ENCODE measurements around the gene LGALS16.

Gene LGALS16

GRCh38 chr19:39695759-39696158 lies 40.0 kb downstream of the LGALS16 start:
- Histone ChIP-seq H3K4me3 (ENCODE audit: low read depth, low read length) (no peak overlapping the region), H3K27me3 (ENCODE audit: insufficient read depth, low read length) (peaks cover 73% of the 10 kb centered on the region), H3K36me3 (ENCODE audit: insufficient read depth, low read length) (no peaks in the 10 kb centered on the region), H3K27ac (ENCODE audit: low read depth, low read length) (no peak overlapping the region), H3K79me2 (ENCODE audit: control insufficient read depth, insufficient read depth, low read length, unreplicated experiment) (no peaks in the 10 kb centered on the region), H2AFZ (ENCODE audit: low read length, unreplicated experiment) (no peak overlapping the region), H3K4me1 (ENCODE audit: control insufficient read depth, insufficient read depth, low read length, unreplicated experiment) (no peaks in the 10 kb centered on the region)

GRCh38 chr19:39696387-39696786 lies 40.7 kb downstream of the LGALS16 start:
- Histone ChIP-seq H3K4me3 (ENCODE audit: low read depth, low read length) (no peak overlapping the region), H3K27ac (ENCODE audit: low read depth, low read length) (no peak overlapping the region), H3K79me2 (ENCODE audit: control insufficient read depth, insufficient read depth, low read length, unreplicated experiment) (no peaks in the 10 kb centered on the region), H2AFZ (ENCODE audit: low read length, unreplicated experiment) (no peak overlapping the region), H3K4me1 (ENCODE audit: control insufficient read depth, insufficient read depth, low read length, unreplicated experiment) (no peaks in the 10 kb centered on the region), H3K36me3 (ENCODE audit: insufficient read depth, low read length) (no peaks in the 10 kb centered on the region), H3K27me3 (ENCODE audit: insufficient read depth, low read length) (peaks cover 71% of the 10 kb centered on the region)

GRCh38 chr19:39698535-39698934 lies 42.8 kb downstream of the LGALS16 start:
- Histone ChIP-seq H3K36me3 (ENCODE audit: insufficient read depth, low read length) (no peaks in the 10 kb centered on the region), H3K27me3 (ENCODE audit: insufficient read depth, low read length) (peaks cover 58% of the 10 kb centered on the region), H3K4me1 (ENCODE audit: control insufficient read depth, insufficient read depth, low read length, unreplicated experiment) (no peaks in the 10 kb centered on the region), H3K27ac (ENCODE audit: low read depth, low read length) (no peak overlapping the region), H3K4me3 (ENCODE audit: low read depth, low read length) (no peak overlapping the region), H3K79me2 (ENCODE audit: control insufficient read depth, insufficient read depth, low read length, unreplicated experiment) (no peaks in the 10 kb centered on the region), H2AFZ (ENCODE audit: low read length, unreplicated experiment) (no peak overlapping the region)

GRCh38 chr19:39701291-39701690 lies 45.6 kb downstream of the LGALS16 start:
- Histone ChIP-seq H2AFZ (ENCODE audit: low read length, unreplicated experiment) (no peak overlapping the region), H3K27me3 (ENCODE audit: insufficient read depth, low read length) (peaks cover 38% of the 10 kb centered on the region), H3K36me3 (ENCODE audit: insufficient read depth, low read length) (no peaks in the 10 kb centered on the region), H3K79me2 (ENCODE audit: control insufficient read depth, insufficient read depth, low read length, unreplicated experiment) (no peaks in the 10 kb centered on the region), H3K27ac (ENCODE audit: low read depth, low read length) (no peak overlapping the region), H3K4me1 (ENCODE audit: control insufficient read depth, insufficient read depth, low read length, unreplicated experiment) (no peaks in the 10 kb centered on the region), H3K4me3 (ENCODE audit: low read depth, low read length) (no peak overlapping the region)

- no peak within 1 kb of the TSS for H2AFZ ChIP-seq (ENCODE audit: low read length, unreplicated experiment)
- no peaks in the 10 kb centered on the region for H3K79me2 ChIP-seq (ENCODE audit: control insufficient read depth, insufficient read depth, low read length, unreplicated experiment)
- no peaks in the 10 kb centered on the region for H3K36me3 ChIP-seq (ENCODE audit: insufficient read depth, low read length)
- H3K27me3 ChIP-seq (ENCODE audit: insufficient read depth, low read length), result peaks cover 40% of the 10 kb centered on the region
- no peak within 1 kb of the TSS for H3K27ac ChIP-seq (ENCODE audit: low read depth, low read length)
- H3K4me1 ChIP-seq (ENCODE audit: control insufficient read depth, insufficient read depth, low read length, unreplicated experiment), result no peaks in the 10 kb centered on the region
- H3K4me3 ChIP-seq (ENCODE audit: low read depth, low read length), result no peak within 1 kb of the TSS
These were observed 48.7 kb downstream of the LGALS16 start, which contains the start of gene LGALS14 for GRCh38 chr19:39704181-39705044. LGALS14 (plus strand) TSS chr19:39704481; CDS start chr19:39704529, 48 bp downstream.

- H3K27ac ChIP-seq (ENCODE audit: low read depth, low read length), result no peak overlapping the region
- H3K36me3 ChIP-seq (ENCODE audit: insufficient read depth, low read length), result no peaks in the 10 kb centered on the region
- no peak overlapping the region for H2AFZ ChIP-seq (ENCODE audit: low read length, unreplicated experiment)
- H3K4me1 ChIP-seq (ENCODE audit: control insufficient read depth, insufficient read depth, low read length, unreplicated experiment), result no peaks in the 10 kb centered on the region
- peaks cover 37% of the 10 kb centered on the region for H3K27me3 ChIP-seq (ENCODE audit: insufficient read depth, low read length)
- no peaks in the 10 kb centered on the region for H3K79me2 ChIP-seq (ENCODE audit: control insufficient read depth, insufficient read depth, low read length, unreplicated experiment)
- no peak overlapping the region for H3K4me3 ChIP-seq (ENCODE audit: low read depth, low read length)
These were observed 50.0 kb downstream of the LGALS16 start for GRCh38 chr19:39705578-39706188.

- no peak overlapping the region for H3K27ac ChIP-seq (ENCODE audit: low read depth, low read length)
- H3K27me3 ChIP-seq (ENCODE audit: insufficient read depth, low read length), result peaks cover 35% of the 10 kb centered on the region
- H3K36me3 ChIP-seq (ENCODE audit: insufficient read depth, low read length), result no peaks in the 10 kb centered on the region
- H3K4me1 ChIP-seq (ENCODE audit: control insufficient read depth, insufficient read depth, low read length, unreplicated experiment), result no peaks in the 10 kb centered on the region
- H3K79me2 ChIP-seq (ENCODE audit: control insufficient read depth, insufficient read depth, low read length, unreplicated experiment), result no peaks in the 10 kb centered on the region
- H2AFZ ChIP-seq (ENCODE audit: low read length, unreplicated experiment), result no peak overlapping the region
- no peak overlapping the region for H3K4me3 ChIP-seq (ENCODE audit: low read depth, low read length)
These were observed 52.9 kb downstream of the LGALS16 start for GRCh38 chr19:39708594-39708993.

GRCh38 chr19:39709026-39709872 lies 53.5 kb downstream of the LGALS16 start:
- no peak overlapping the region for H3K4me3 ChIP-seq (ENCODE audit: low read depth, low read length)
- no peak overlapping the region for H2AFZ ChIP-seq (ENCODE audit: low read length, unreplicated experiment)
- no peaks in the 10 kb centered on the region for H3K79me2 ChIP-seq (ENCODE audit: control insufficient read depth, insufficient read depth, low read length, unreplicated experiment)
- no peak overlapping the region for H3K27ac ChIP-seq (ENCODE audit: low read depth, low read length)
- peaks cover 35% of the 10 kb centered on the region for H3K27me3 ChIP-seq (ENCODE audit: insufficient read depth, low read length)
- H3K36me3 ChIP-seq (ENCODE audit: insufficient read depth, low read length), result no peaks in the 10 kb centered on the region
- no peaks in the 10 kb centered on the region for H3K4me1 ChIP-seq (ENCODE audit: control insufficient read depth, insufficient read depth, low read length, unreplicated experiment)

Data from ACC112 (cell line).